ENCODE results near the gene FIGNL1.

GRCh38 chr7:50497068-50497642, 47.0 kb upstream of the FIGNL1 start:
- TF ChIP-seq CTCF (IDR thresholded peaks at IDR 0.05) (no peak), POLR2A (IDR thresholded peaks at IDR 0.05) (no peak)

Data from lower leg skin (tissue), 3 donors.